ENCODE measurements around the gene VPS8.
"Not testable (repeated sequence)": the region's sequence is repeated elsewhere in the genome, so short reads cannot be mapped to it uniquely, and the experiment has no call there.

The VPS8 gene

DNA sequence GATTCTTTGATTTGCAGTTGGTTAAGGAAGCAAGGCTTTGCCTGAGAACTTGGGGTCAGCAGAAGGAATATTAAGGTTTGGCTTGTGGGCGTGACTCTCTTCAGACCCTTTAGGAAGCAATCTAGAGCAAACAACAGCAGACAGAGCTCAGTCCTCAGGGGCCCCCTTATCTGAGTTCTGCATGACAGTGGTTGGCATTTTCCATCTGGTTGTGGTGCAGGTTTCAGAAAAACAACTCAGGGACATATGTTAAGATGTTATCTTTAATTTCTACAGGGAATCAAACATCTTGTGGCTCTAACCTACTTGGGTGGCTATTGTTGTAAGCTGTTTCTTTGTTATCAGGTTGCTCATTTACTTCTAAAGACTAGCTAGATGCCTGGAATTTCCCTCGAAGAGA lies 141.4 kb downstream of the VPS8 start:
- Histone ChIP-seq H3K4me1 (ENCODE audit: control insufficient read depth, insufficient read depth, low read length) (peaks cover 27% of the 10 kb centered on the region), H3K9ac (ENCODE audit: low read length) (no peak overlapping the region), H3K27ac (ENCODE audit: low read depth, low read length) (0 out of 2 replicates have a peak overlapping the region, but pooled peaks have one; percentile 16), H3K36me3 (ENCODE audit: control insufficient read depth, insufficient read depth, low read length) (peaks cover 2% of the 10 kb centered on the region; the same call in 1 of the 2 replicates), H3K27me3 (ENCODE audit: control insufficient read depth, insufficient read depth, low read length) (no peaks in the 10 kb centered on the region), H3K4me3 (ENCODE audit: low read depth, low read length) (no peak overlapping the region), H3K9me3 (ENCODE audit: control insufficient read depth, insufficient read depth, low read depth, low read length) (no peaks in the 10 kb centered on the region)

- no peak overlapping the region for H3K27ac ChIP-seq (ENCODE audit: low read depth, low read length)
- no peaks in the 10 kb centered on the region for H3K27me3 ChIP-seq (ENCODE audit: control insufficient read depth, insufficient read depth, low read length)
These were observed 142.3 kb downstream of the VPS8 start for GRCh38 chr3:184954251-184954650.

DNA sequence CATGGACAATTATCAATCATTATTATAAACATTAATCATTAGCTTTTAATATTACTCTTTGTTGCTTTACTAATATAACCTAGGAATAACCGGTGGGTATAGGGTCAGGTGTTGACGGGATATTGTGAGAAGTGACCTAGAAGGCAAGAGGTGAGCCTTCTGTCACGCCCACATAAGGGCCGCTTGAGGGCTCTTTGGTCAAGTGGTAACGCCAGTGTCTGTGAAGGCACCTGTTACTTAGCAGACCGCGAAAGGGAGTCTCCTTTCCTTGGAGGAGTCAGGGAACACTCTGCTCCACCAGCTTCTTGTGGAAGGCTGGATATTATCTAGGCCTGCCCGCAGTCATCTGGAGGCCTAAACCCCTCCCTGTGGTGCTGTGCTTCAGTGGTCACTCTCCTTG lies 142.9 kb downstream of the VPS8 start:
- H3K9ac ChIP-seq (ENCODE audit: low read length); H3K27ac ChIP-seq (ENCODE audit: low read depth, low read length); H3K36me3 ChIP-seq (ENCODE audit: control insufficient read depth, insufficient read depth, low read length); H3K4me3 ChIP-seq (ENCODE audit: low read depth, low read length); H3K9me3 ChIP-seq (ENCODE audit: control insufficient read depth, insufficient read depth, low read depth, low read length); H3K27me3 ChIP-seq (ENCODE audit: control insufficient read depth, insufficient read depth, low read length): not testable (repeated sequence)
- peaks cover 20% of the 10 kb centered on the region for H3K4me1 ChIP-seq (ENCODE audit: control insufficient read depth, insufficient read depth, low read length)

More at GRCh38 chr3:184954251-184954650, 142.3 kb downstream of the VPS8 start:
- Histone ChIP-seq H3K4me3 (ENCODE audit: low read depth, low read length) (no peak overlapping the region), H3K36me3 (ENCODE audit: control insufficient read depth, insufficient read depth, low read length) (peaks cover 2% of the 10 kb centered on the region; the same call in 1 of the 2 replicates), H3K4me1 (ENCODE audit: control insufficient read depth, insufficient read depth, low read length) (peaks cover 26% of the 10 kb centered on the region), H3K9ac (ENCODE audit: low read length) (no peak overlapping the region), H3K9me3 (ENCODE audit: control insufficient read depth, insufficient read depth, low read depth, low read length) (no peaks in the 10 kb centered on the region)

- H3K9me3 ChIP-seq (ENCODE audit: control insufficient read depth, insufficient read depth, low read depth, low read length) = no peaks in the 10 kb centered on the region
- H3K27me3 ChIP-seq (ENCODE audit: control insufficient read depth, insufficient read depth, low read length) = no peaks in the 10 kb centered on the region
- no peak overlapping the region for H3K9ac ChIP-seq (ENCODE audit: low read length)
- no peak overlapping the region for H3K27ac ChIP-seq (ENCODE audit: low read depth, low read length)
- H3K36me3 ChIP-seq (ENCODE audit: control insufficient read depth, insufficient read depth, low read length) = peaks cover 4% of the 10 kb centered on the region
- H3K4me3 ChIP-seq (ENCODE audit: low read depth, low read length) = no peak overlapping the region
- no peaks in the 10 kb centered on the region for H3K4me1 ChIP-seq (ENCODE audit: control insufficient read depth, insufficient read depth, low read length)
These were observed 153.9 kb downstream of the VPS8 start for GRCh38 chr3:184965639-184966430.

- H3K4me1 ChIP-seq (ENCODE audit: control insufficient read depth, insufficient read depth, low read length) = no peaks in the 10 kb centered on the region
- no peak overlapping the region for H3K27ac ChIP-seq (ENCODE audit: low read depth, low read length)
- no peak overlapping the region for H3K9ac ChIP-seq (ENCODE audit: low read length)
- H3K27me3 ChIP-seq (ENCODE audit: control insufficient read depth, insufficient read depth, low read length) = no peaks in the 10 kb centered on the region
- H3K36me3 ChIP-seq (ENCODE audit: control insufficient read depth, insufficient read depth, low read length) = peaks cover 10% of the 10 kb centered on the region
- H3K4me3 ChIP-seq (ENCODE audit: low read depth, low read length) = no peak overlapping the region
- no peaks in the 10 kb centered on the region for H3K9me3 ChIP-seq (ENCODE audit: control insufficient read depth, insufficient read depth, low read depth, low read length)
These were observed 156.1 kb downstream of the VPS8 start for GRCh38 chr3:184968115-184968514.

DNA sequence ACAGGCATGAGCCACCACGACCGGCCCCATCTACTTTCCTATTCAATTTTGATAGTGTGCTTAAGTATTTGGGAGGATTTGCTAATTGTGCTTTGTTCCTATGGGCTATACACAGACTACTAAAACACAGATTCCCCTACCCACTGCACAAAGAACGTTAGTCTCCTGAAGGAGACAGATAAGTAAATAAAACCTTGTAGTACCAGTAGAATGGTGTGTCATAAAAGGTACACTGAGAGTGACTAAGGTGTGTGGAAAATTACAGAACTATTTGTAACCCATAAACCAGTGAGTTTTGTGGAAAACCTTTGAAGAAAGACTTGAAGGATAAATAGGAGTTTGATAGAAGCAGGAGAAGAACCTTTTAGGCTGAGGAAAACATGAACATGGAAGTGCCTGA lies 158.2 kb downstream of the VPS8 start:
- Histone ChIP-seq H3K27ac (ENCODE audit: low read depth, low read length) (no peak overlapping the region), H3K9ac (ENCODE audit: low read length) (no peak overlapping the region), H3K36me3 (ENCODE audit: control insufficient read depth, insufficient read depth, low read length) (peaks cover 10% of the 10 kb centered on the region), H3K27me3 (ENCODE audit: control insufficient read depth, insufficient read depth, low read length) (no peaks in the 10 kb centered on the region), H3K9me3 (ENCODE audit: control insufficient read depth, insufficient read depth, low read depth, low read length) (no peaks in the 10 kb centered on the region), H3K4me3 (ENCODE audit: low read depth, low read length) (no peak overlapping the region), H3K4me1 (ENCODE audit: control insufficient read depth, insufficient read depth, low read length) (no peaks in the 10 kb centered on the region)

DNA sequence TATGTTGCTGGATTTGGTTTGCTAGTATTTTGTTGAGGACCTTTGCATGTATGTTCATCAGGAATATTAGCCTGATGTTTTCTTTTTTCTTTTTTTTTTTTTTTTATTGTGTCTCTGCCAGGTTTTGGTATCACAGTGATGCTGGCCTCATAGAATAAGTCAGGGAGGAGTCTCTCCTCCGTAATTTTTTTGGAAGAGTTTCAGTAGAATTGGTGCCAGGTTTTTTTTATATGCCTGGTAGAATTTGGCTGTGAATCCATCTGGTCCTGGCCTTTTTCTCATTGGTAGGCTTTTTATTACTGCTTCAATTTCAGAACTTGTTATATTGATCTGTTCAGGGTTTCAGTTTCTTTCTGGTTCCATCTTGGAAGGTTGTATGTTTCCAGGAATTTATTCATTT lies 165.8 kb downstream of the VPS8 start:
- H3K27ac ChIP-seq (ENCODE audit: low read depth, low read length) = no peak overlapping the region
- H3K4me1 ChIP-seq (ENCODE audit: control insufficient read depth, insufficient read depth, low read length) = no peaks in the 10 kb centered on the region
- 0 out of 2 replicates have a peak, but pooled peaks cover 3% of the 10 kb centered on the region for H3K36me3 ChIP-seq (ENCODE audit: control insufficient read depth, insufficient read depth, low read length)
- H3K9me3 ChIP-seq (ENCODE audit: control insufficient read depth, insufficient read depth, low read depth, low read length) = 0 out of 2 replicates have a peak, but pooled peaks cover 2% of the 10 kb centered on the region
- H3K4me3 ChIP-seq (ENCODE audit: low read depth, low read length) = no peak overlapping the region
- H3K9ac ChIP-seq (ENCODE audit: low read length) = no peak overlapping the region
- H3K27me3 ChIP-seq (ENCODE audit: control insufficient read depth, insufficient read depth, low read length) = no peaks in the 10 kb centered on the region

DNA sequence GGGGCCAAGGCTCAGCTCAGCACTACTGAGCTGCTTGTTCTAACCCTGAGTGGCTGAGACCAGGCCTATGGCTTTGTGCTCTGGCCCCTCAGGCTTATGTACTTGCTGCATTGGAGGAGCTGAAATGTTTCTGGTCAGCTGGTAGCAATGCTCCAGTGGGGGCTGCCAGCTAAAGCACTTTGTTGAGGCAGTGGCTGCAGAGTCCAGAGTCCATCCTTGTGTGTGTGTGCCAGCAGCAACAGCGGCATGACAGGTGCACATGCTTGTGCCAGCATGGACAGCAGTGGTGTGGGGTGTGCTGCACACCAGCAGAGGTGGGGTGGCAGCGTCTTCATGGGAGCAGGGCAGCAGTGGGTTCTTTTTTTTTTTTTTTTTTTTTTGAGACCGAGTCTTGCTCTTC lies 169.1 kb downstream of the VPS8 start:
- H3K9ac ChIP-seq (ENCODE audit: low read length) = no peak overlapping the region
- no peak overlapping the region for H3K4me3 ChIP-seq (ENCODE audit: low read depth, low read length)
- H3K27me3 ChIP-seq (ENCODE audit: control insufficient read depth, insufficient read depth, low read length) = no peaks in the 10 kb centered on the region
- H3K9me3 ChIP-seq (ENCODE audit: control insufficient read depth, insufficient read depth, low read depth, low read length) = 0 out of 2 replicates have a peak, but pooled peaks cover 2% of the 10 kb centered on the region
- no peaks in the 10 kb centered on the region for H3K4me1 ChIP-seq (ENCODE audit: control insufficient read depth, insufficient read depth, low read length)
- H3K27ac ChIP-seq (ENCODE audit: low read depth, low read length) = no peak overlapping the region
- H3K36me3 ChIP-seq (ENCODE audit: control insufficient read depth, insufficient read depth, low read length) = 0 out of 2 replicates have a peak, but pooled peaks cover 3% of the 10 kb centered on the region

DNA sequence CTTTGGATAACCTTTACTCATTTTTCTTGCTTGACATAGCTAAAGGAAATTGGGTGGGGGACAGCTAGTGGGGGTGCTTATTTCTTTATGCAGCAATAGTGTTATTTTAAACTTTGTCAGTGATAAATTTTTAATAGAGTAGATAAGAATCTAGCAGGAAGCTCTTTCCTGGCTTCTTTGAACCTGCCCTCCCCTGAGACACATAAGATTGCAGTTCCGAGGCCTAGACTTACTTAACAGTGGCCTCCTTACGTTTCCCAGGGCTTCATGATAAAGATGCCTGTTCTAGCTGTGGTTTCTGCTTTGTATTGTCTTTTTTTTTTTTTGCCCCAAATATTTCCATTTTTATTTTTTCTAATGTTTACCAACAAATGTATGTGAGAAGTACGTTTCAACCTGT lies 170.1 kb downstream of the VPS8 start:
- Histone ChIP-seq H3K36me3 (ENCODE audit: control insufficient read depth, insufficient read depth, low read length) (0 out of 2 replicates have a peak, but pooled peaks cover 3% of the 10 kb centered on the region), H3K27me3 (ENCODE audit: control insufficient read depth, insufficient read depth, low read length) (no peaks in the 10 kb centered on the region), H3K4me3 (ENCODE audit: low read depth, low read length) (no peak overlapping the region), H3K9me3 (ENCODE audit: control insufficient read depth, insufficient read depth, low read depth, low read length) (no peaks in the 10 kb centered on the region), H3K27ac (ENCODE audit: low read depth, low read length) (no peak overlapping the region), H3K4me1 (ENCODE audit: control insufficient read depth, insufficient read depth, low read length) (no peaks in the 10 kb centered on the region), H3K9ac (ENCODE audit: low read length) (no peak overlapping the region)

DNA sequence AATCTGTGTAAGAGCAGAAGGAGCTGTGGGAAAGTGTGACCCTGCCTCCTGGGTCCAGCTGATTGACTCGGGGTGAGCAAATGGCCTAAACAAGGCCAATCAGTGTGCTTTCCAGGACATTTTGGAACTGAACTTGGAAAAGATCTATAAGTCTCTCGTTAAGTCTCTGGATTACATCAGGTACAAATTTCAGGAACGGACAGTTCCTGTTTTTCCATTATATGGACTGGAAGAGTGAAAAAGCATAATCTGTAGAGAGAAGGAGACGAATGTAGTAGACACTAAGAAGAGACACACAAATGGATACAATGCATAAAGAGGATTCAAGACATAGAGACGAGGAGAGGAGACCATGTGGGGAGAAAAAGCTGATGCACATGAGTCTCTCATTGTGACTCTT lies 173.6 kb downstream of the VPS8 start:
- Histone ChIP-seq H3K4me3 (ENCODE audit: low read depth, low read length) (no peak overlapping the region), H3K4me1 (ENCODE audit: control insufficient read depth, insufficient read depth, low read length) (no peaks in the 10 kb centered on the region), H3K36me3 (ENCODE audit: control insufficient read depth, insufficient read depth, low read length) (0 out of 2 replicates have a peak, but pooled peaks cover 3% of the 10 kb centered on the region), H3K27ac (ENCODE audit: low read depth, low read length) (no peak overlapping the region), H3K27me3 (ENCODE audit: control insufficient read depth, insufficient read depth, low read length) (no peaks in the 10 kb centered on the region), H3K9me3 (ENCODE audit: control insufficient read depth, insufficient read depth, low read depth, low read length) (no peaks in the 10 kb centered on the region), H3K9ac (ENCODE audit: low read length) (no peak overlapping the region)

DNA sequence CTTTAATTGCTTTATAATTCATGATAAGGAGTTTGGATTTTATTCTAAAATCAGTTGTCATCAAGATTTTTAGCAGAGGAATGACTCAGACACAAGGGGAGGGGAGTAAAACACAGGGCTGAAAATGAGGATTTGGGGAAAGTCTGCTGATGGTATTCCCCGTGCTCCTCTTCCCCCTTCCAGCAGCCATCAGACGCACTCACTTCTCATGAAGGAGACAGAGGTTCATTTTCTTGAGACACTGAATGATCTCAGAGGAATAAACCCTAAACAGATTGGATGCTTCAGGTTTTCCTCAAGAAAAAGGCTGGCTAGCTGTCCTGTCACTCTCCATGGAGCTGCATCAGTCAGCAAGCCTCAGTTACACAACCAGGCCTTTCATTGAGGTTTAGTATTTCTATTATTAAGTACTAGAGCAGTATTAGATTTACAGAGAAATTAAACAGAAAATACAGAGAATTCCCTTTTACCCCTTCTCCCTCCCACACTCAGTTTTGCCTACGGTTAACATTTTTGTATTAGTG lies 174.5 kb downstream of the VPS8 start:
- Histone ChIP-seq H3K9me3 (ENCODE audit: control insufficient read depth, insufficient read depth, low read depth, low read length) (no peaks in the 10 kb centered on the region), H3K9ac (ENCODE audit: low read length) (no peak overlapping the region), H3K27me3 (ENCODE audit: control insufficient read depth, insufficient read depth, low read length) (no peaks in the 10 kb centered on the region), H3K4me3 (ENCODE audit: low read depth, low read length) (no peak overlapping the region), H3K4me1 (ENCODE audit: control insufficient read depth, insufficient read depth, low read length) (no peaks in the 10 kb centered on the region), H3K36me3 (ENCODE audit: control insufficient read depth, insufficient read depth, low read length) (0 out of 2 replicates have a peak, but pooled peaks cover 3% of the 10 kb centered on the region), H3K27ac (ENCODE audit: low read depth, low read length) (no peak overlapping the region)

Data from HUES6 (cell line).